Stimulated activated CD8-positive, alpha-beta memory T cell treated with anti-CD3 and anti-CD28 coated beads, Interleukin-12 subunit alpha, Interleukin-12 subunit beta, amount 100 ng/mL, for 24 hours (primary cell): ENCODE results near the gene VASP.

Source experiments
- DNase-seq: peaks from one replicate; pipeline ENCODE4 v3.0.0-alpha.2; 2020; ENCODE audit errors: extremely low read depth

VASP gene

GRCh38 chr19:45473682-45474605, 33.3 kb upstream of the VASP start:
- DNase-seq, result no peak

- DNase-seq, result no peak
Measured at GRCh38 chr19:45474606-45475521, 32.4 kb upstream of the VASP start.

GRCh38 chr19:45475537-45476291, 31.6 kb upstream of the VASP start:
- DNase-seq, result no peak

DNA sequence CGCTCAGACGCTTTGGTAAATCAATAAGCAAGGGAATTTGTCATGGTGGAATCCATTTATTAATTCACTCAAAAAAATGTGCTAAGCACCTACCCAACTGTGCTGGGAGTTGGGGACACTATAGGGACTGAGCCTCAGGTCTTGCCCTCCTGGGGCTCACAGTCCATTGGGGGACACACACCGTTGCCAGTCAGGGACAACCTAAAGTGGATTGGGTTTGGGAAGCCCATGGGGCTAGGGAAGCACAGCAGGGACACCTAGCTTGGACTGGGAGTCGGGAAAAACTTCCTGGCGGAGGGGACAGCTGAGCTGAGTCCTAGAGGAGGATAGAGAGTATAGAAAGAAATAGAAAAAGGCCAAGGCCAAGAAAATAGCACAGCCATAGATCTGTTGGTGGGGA, 31.0 kb upstream of the VASP start:
- DNase-seq, result no peak

GRCh38 chr19:45477186-45477585, 30.1 kb upstream of the VASP start:
- no peak for DNase-seq

- DNase-seq, result no peak
Measured at GRCh38 chr19:45477713-45478453, 29.4 kb upstream of the VASP start.

- peak; percentile 71 for DNase-seq
Measured at GRCh38 chr19:45478454-45479238, 28.6 kb upstream of the VASP start.

DNA sequence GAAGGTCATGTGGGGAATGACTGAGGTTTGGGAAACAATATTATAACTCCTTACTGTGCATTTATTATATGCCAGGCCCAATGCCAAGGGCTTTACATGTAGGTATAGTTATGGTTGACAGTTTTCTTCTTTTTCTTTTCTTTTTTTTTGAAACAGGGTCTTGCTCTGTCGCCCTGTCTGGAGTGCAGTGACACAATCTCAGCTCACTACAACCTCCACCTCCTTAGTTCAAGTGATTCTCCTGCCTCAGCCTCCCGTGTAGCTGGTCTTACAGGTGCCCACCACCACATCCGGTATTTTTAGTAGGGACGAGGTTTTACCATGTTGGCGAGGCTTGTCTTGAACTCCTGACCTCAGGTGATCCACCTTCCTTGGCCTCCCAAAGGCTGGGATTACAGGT, 24.2 kb upstream of the VASP start:
- no peak for DNase-seq

GRCh38 chr19:45484273-45484945, 22.9 kb upstream of the VASP start:
- no peak for DNase-seq

- DNase-seq, result peak; percentile 95
Measured at GRCh38 chr19:45485305-45486077, 21.8 kb upstream of the VASP start.

DNA sequence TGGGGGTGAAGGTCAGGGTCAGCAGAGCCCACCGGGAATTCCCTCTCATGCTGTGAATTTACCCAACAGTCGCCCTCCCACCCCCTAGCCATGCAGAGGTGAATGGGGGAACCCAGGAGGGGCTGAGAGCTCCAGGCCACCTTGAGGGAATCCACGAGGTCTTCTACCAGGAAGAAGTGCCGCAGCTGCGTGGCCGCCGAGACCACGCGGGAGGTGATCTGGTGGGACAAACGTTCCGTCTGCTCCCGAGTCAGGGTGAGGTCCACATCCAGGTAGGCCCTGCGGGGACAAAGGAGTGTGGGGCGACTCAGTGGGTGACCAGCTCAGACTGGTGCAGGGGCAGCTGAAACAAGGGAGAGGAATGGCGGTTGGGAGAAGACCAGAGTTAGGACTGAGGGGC, 18.6 kb upstream of the VASP start:
- no peak for DNase-seq

DNA sequence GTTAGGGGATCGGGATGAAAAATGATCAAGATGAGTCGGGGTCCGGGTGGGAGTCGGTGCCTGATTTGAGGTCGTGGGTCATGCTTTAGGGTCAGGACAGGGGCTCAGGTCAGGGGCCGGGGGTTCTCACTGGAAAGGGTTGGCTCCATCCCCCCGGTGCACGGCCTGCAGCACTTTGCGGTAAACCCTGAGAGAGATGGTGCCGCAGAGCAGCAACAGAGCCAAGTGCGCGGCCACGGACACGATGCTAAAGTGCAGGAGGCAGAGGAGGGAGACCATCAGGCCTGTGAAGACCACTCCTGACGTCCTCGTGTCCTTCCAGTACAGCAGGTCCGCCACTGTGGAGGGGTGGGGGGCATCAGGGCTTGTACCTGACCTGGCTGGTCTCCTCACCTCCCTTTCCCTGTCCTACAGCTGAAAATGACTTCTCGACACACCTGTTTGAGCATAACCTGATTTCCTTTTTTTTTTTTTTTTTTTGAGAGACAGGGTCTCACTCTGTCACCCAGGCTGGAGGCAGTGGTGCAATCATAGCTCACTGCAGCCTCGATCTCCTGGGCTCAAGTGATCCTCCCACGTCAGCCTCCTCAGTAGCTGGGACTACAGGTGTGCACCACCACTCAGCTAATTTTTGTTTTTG, 17.9 kb upstream of the VASP start:
- no peak for DNase-seq

- no peak for DNase-seq
Measured at GRCh38 chr19:45492137-45492626, 15.1 kb upstream of the VASP start.

DNA sequence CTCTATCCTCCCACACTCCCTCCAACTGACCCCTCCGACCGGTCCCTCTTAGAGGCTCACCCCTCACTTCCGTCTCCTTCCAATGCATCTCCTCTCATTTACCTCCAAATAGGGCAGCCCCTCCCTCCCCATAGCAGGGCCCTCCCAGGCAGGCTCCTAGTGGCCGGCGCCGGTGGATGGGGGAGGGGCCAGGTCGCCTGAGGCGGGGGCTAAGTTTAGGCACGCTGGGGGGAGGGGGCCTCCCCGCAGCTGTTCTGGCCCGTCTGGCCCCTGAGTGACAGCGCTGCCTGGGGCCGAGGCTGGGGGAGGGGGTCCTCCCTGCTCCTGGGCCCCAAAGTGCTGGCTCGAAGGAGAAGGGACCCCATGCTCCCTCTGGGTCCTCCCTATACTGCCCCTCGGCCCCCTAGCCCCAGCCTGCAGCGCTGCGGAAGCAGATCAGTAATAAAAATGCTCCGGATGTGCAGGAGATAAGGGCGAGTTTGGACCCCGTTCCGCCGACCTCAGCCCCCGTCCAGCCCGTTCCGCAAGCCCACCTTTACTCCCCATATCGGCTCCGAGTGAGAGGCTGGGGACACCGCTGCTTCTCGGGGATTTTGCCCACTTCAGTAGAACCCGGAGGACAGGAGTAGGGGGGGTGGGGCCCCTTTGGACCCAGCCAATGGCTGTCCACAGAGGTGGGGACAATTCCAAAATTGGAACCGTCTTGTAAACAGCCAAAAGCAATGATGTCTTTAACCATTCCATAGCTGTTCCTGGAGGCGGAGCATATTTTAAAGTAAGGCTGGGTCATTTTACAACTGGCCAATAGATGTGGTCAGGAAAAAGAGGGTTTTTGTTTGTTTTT, 14.4 kb upstream of the VASP start:
- no peak for DNase-seq

DNA sequence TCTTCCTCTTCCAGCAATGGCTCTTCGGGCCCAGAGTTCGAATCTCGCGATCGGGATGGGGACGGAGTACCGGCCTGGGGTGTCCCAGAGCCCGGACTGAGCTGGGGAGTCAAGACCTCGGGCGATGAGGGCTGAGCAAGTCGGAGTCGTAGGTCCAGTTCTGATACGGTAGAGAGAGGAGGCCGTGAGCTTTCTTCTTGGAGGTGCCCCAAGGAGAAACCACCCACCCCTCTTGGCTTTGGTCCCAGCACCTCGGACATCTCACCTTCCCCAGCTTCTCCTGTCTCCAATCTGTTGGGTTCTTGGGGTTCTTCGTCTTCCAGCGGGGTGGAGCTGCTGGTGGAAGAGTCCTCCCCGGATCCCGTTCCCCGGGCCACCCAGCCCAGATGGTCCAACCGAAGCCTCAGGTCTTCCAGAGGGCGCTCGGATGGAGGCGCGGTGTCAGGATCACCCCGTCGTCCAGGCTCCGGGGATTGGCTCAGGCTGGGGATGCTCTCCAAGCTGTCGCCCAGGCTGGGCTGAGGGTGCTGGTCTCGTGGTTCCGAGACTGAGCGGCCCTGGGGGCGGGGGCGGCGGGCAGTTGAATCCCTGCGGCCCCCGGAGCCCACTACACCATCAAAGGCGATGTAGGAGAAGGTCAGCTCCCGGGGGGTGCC, 12.9 kb upstream of the VASP start:
- no peak for DNase-seq

GRCh38 chr19:45495178-45495577, 12.1 kb upstream of the VASP start:
- DNase-seq, result no peak
